Measurements from ENCODE around the gene ARMCX4.

- TF ChIP-seq, protein P1, sequence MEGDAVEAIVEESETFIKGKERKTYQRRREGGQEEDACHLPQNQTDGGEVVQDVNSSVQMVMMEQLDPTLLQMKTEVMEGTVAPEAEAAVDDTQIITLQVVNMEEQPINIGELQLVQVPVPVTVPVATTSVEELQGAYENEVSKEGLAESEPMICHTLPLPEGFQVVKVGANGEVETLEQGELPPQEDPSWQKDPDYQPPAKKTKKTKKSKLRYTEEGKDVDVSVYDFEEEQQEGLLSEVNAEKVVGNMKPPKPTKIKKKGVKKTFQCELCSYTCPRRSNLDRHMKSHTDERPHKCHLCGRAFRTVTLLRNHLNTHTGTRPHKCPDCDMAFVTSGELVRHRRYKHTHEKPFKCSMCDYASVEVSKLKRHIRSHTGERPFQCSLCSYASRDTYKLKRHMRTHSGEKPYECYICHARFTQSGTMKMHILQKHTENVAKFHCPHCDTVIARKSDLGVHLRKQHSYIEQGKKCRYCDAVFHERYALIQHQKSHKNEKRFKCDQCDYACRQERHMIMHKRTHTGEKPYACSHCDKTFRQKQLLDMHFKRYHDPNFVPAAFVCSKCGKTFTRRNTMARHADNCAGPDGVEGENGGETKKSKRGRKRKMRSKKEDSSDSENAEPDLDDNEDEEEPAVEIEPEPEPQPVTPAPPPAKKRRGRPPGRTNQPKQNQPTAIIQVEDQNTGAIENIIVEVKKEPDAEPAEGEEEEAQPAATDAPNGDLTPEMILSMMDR (tag by site-specific recombination; IDR thresholded peaks at IDR 0.05): no peak
- TF ChIP-seq KLF7 (tag by site-specific recombination; IDR thresholded peaks at IDR 0.05; ENCODE audit: borderline replicate concordance) (no peak), ZNF146 (tag by site-specific recombination; IDR thresholded peaks at IDR 0.05) (no peak), MEIS1 (CRISPR knock-in tag; IDR thresholded peaks at IDR 0.05; ENCODE audit: borderline replicate concordance) (no peak)
Observed at GRCh38 chrX:101478366-101478765, 6.9 kb upstream of the ARMCX4 start.

All from HEK293 (cell line).